Hepatocyte (in vitro differentiated cells): ENCODE measurements around the gene IER5. TPM values are rescaled to one million over a fixed set of nuclear protein-coding genes. Genes with fewer than 3 reads are reported as not detected.

Experiments used
- DNase-seq: peaks from one replicate; pipeline ENCODE4 v3.0.0-alpha.2; 2016; ENCODE audit warnings: low spot score
- H2AFZ ChIP-seq: fragments of 200-600 bp; sonication (generic); 2 replicates; pipeline ENCODE4 v1.6.0; 2016; ENCODE audit warnings: antibody characterized with exemption, mild to moderate bottlenecking
- H3K27ac ChIP-seq: fragments of 200-600 bp; sonication (generic); 2 replicates; pipeline ENCODE4 v1.5.1; 2016; ENCODE audit warnings: mild to moderate bottlenecking
- H3K27me3 ChIP-seq: fragments of 200-600 bp; sonication (generic); 2 replicates; pipeline ENCODE4 v1.6.1; 2016
- H3K36me3 ChIP-seq: fragments of 200-600 bp; sonication (generic); replicated peaks from 2 replicates; pipeline ENCODE4 v1.5.1; 2016; ENCODE audit warnings: low read depth; ENCODE audit not compliant: insufficient read depth
- H3K4me1 ChIP-seq: fragments of 200-600 bp; sonication (generic); 2 replicates; pipeline ENCODE4 v1.5.1; 2016; ENCODE audit warnings: mild to moderate bottlenecking, moderate library complexity; ENCODE audit not compliant: insufficient read depth
- H3K4me2 ChIP-seq: fragments of 200-600 bp; sonication (generic); 2 replicates; pipeline ENCODE4 v1.6.0; 2016
- H3K4me3 ChIP-seq: fragments of 200-600 bp; sonication (generic); 2 replicates; pipeline ENCODE4 v1.5.1; 2016; ENCODE audit warnings: mild to moderate bottlenecking
- H3K79me2 ChIP-seq: fragments of 200-600 bp; sonication (generic); 2 replicates; pipeline ENCODE4 v1.6.0; 2017; ENCODE audit warnings: mild to moderate bottlenecking
- H3K9me2 ChIP-seq: fragments of 200-600 bp; sonication (generic); replicated peaks from 2 replicates; pipeline ENCODE4 v1.6.0; 2017; ENCODE audit warnings: mild to moderate bottlenecking; ENCODE audit not compliant: insufficient read depth
- H3K9me3 ChIP-seq: fragments of 200-600 bp; sonication (generic); 2 replicates; pipeline ENCODE4 v1.5.1; 2016; ENCODE audit warnings: low read depth, mild to moderate bottlenecking
- H4K20me1 ChIP-seq: fragments of 200-600 bp; sonication (generic); 2 replicates; pipeline ENCODE4 v1.6.0; 2016; ENCODE audit warnings: mild to moderate bottlenecking; ENCODE audit not compliant: insufficient read depth, poor library complexity, severe bottlenecking
- EZH2 ChIP-seq: fragments of 200-600 bp; sonication (generic); IDR thresholded peaks from 2 replicates; pipeline ENCODE4 v1.6.1; 2016; ENCODE audit warnings: antibody characterized with exemption, mild to moderate bottlenecking, borderline replicate concordance
- EZH2phosphoT487 ChIP-seq: fragments of 200-600 bp; sonication (generic); IDR thresholded peaks from one replicate; pipeline ENCODE4 v1.6.1; 2018; ENCODE audit warnings: antibody characterized with exemption, mild to moderate bottlenecking, low read depth, moderate library complexity; ENCODE audit not compliant: unreplicated experiment, severe bottlenecking
- WGBS: methylation state at CpG from one replicate; pipeline ENCODE4 v1.1.6; 2016; ENCODE audit warnings: low lambda C conversion rate; ENCODE audit errors: missing lambda C conversion rate; 5-methylcytosine and 5-hydroxymethylcytosine counted together
- polyA plus RNA-seq: library from polyadenylated mRNA; unstranded; fragments of >200 nt; fragmentation: Nextera tagmentation; extraction: Ambion mirVana; gene quantifications from 2 replicates; pipeline ENCODE4 v1.2.1, GENCODE V29; 2016
- total RNA-seq: library from RNA; depleted of rRNA; stranded (reverse); fragments of >200 nt; gene quantifications from 2 replicates; pipeline ENCODE4 v1.2.3, GENCODE V29; 2014
- TF ChIP-seq, protein P1 (sequence below): fragments of 200-600 bp; sonication (generic); IDR thresholded peaks from 2 replicates; pipeline ENCODE4 v1.5.1; 2016; ENCODE audit warnings: antibody characterized with exemption, mild to moderate bottlenecking; ENCODE audit not compliant: poor library complexity

Gene IER5
- total and polyA plus RNA-seq, 2 experiments from 2014 or later, result 16.6 to 23.1 TPM

DNA sequence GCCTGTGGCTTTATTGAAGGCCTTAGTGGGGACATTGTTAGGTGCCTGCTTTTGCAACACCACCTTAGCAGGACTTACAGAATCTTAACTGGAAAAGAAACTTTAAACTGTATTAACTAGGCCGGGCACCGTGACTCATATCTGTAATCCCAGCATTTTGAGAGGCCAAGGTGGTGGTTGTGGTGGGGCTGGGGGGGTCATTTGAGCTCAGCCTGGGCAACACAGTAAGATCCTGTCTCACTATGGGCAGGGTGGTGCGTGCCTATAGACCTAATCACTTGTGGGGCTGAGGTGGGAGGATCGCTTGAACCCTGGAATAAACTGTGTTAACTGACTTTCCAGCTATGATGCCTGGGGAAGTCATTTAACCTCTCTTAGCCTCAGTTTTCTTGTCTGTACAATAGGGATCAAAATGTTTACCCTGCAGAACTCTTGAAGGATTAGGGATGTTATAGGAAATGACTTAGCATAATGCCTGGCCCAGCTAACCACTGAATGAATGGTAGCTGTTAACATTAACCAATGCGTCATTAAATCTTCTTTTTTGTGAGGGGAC, 39.5 kb downstream of the IER5 start:
- H3K4me1 ChIP-seq, result peaks cover 17% of the 10 kb centered on the region
- H3K27ac ChIP-seq, result no peak overlapping the region
- no peaks in the 10 kb centered on the region for H3K9me3 ChIP-seq
- 89% methylated on average over 5 of the region's 5 CpGs for WGBS
- no peaks in the 10 kb centered on the region for H3K36me3 ChIP-seq
- no peaks in the 10 kb centered on the region for H3K9me2 ChIP-seq
- H3K4me3 ChIP-seq, result no peak overlapping the region
- H3K4me2 ChIP-seq, result no peak overlapping the region
- no peaks in the 10 kb centered on the region for H4K20me1 ChIP-seq
- no peak for DNase-seq
- TF ChIP-seq EZH2, result no peak
- TF ChIP-seq, protein P1, sequence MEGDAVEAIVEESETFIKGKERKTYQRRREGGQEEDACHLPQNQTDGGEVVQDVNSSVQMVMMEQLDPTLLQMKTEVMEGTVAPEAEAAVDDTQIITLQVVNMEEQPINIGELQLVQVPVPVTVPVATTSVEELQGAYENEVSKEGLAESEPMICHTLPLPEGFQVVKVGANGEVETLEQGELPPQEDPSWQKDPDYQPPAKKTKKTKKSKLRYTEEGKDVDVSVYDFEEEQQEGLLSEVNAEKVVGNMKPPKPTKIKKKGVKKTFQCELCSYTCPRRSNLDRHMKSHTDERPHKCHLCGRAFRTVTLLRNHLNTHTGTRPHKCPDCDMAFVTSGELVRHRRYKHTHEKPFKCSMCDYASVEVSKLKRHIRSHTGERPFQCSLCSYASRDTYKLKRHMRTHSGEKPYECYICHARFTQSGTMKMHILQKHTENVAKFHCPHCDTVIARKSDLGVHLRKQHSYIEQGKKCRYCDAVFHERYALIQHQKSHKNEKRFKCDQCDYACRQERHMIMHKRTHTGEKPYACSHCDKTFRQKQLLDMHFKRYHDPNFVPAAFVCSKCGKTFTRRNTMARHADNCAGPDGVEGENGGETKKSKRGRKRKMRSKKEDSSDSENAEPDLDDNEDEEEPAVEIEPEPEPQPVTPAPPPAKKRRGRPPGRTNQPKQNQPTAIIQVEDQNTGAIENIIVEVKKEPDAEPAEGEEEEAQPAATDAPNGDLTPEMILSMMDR, result no peak
- TF ChIP-seq EZH2phosphoT487, result no peak
- H3K27me3 ChIP-seq, result no peaks in the 10 kb centered on the region
- H3K79me2 ChIP-seq, result no peaks in the 10 kb centered on the region
- no peak overlapping the region for H2AFZ ChIP-seq

- Histone ChIP-seq H2AFZ (no peak overlapping the region), H3K9me2 (no peaks in the 10 kb centered on the region), H3K4me3 (no peak overlapping the region), H3K4me2 (no peak overlapping the region), H3K27ac (no peak overlapping the region), H3K79me2 (no peaks in the 10 kb centered on the region), H3K27me3 (no peaks in the 10 kb centered on the region), H3K4me1 (peaks cover 17% of the 10 kb centered on the region), H3K9me3 (no peaks in the 10 kb centered on the region), H4K20me1 (no peaks in the 10 kb centered on the region), H3K36me3 (no peaks in the 10 kb centered on the region)
- WGBS, result 73% methylated on average over 19 of the region's 19 CpGs
- TF ChIP-seq EZH2phosphoT487, result no peak
- no peak for TF ChIP-seq EZH2
- TF ChIP-seq, protein P1, result no peak
- DNase-seq, result no peak
Measured at GRCh38 chr1:181128592-181129497, 40.3 kb downstream of the IER5 start.

- Histone ChIP-seq H3K4me3 (no peak overlapping the region), H3K27ac (no peak overlapping the region), H3K79me2 (no peaks in the 10 kb centered on the region), H3K36me3 (no peaks in the 10 kb centered on the region), H3K4me1 (peaks cover 22% of the 10 kb centered on the region), H3K9me3 (no peaks in the 10 kb centered on the region), H3K9me2 (no peaks in the 10 kb centered on the region), H4K20me1 (no peaks in the 10 kb centered on the region), H2AFZ (no peak overlapping the region), H3K4me2 (no peak overlapping the region), H3K27me3 (no peaks in the 10 kb centered on the region)
- 84% methylated on average over 13 of the region's 13 CpGs for WGBS
- TF ChIP-seq EZH2phosphoT487 (no peak), EZH2 (no peak)
- TF ChIP-seq, protein P1, result no peak
- DNase-seq, result no peak
Measured at GRCh38 chr1:181129771-181130606, 41.5 kb downstream of the IER5 start.
